ENCODE data around the gene SAPCD2. TPM values are rescaled to one million over a fixed set of nuclear protein-coding genes. Genes with fewer than 3 reads are reported as not detected.

SAPCD2 gene
- total and polyA plus RNA-seq, 9 donors = 0.10 to 0.62 (median 0.31) TPM; not detected in 2

DNA sequence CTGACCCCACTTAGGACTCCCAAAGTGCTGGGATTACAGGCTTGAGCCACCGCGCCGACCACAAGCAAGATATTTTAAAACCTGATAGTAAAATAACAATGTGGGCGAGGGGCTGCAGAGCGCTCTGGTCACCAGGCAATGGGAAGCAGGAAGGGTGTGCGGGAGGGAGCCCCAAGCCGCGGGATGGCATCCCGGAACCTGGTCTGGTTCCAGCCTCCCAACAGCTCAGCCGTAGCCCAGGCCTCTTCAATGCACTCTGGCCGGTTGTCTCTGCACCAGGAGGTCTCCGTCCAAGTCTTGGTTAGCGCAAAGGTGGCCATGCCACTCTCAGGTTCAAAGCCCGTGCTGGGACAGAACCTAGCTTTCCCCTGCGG, 6.3 kb upstream of the SAPCD2 start:
- Histone ChIP-seq H3K36me3 (no peaks in the 10 kb centered on the region), H3K9me3 (no peaks in the 10 kb centered on the region), H3K4me3 (no peak overlapping the region), H3K4me1 (ENCODE audit: insufficient read depth) (peaks cover 5% of the 10 kb centered on the region), H3K27ac (no peak overlapping the region), H3K27me3 (no peaks in the 10 kb centered on the region)
- DNase-seq = no peak
- no peak for TF ChIP-seq CTCF (IDR thresholded peaks at IDR 0.05)
- intact Hi-C loops (cut with DNase I) = no loop called here
- WGBS, 3 donors = 61 to 67% (median 67%) methylated on average over 15 of the region's 15 CpGs

DNA sequence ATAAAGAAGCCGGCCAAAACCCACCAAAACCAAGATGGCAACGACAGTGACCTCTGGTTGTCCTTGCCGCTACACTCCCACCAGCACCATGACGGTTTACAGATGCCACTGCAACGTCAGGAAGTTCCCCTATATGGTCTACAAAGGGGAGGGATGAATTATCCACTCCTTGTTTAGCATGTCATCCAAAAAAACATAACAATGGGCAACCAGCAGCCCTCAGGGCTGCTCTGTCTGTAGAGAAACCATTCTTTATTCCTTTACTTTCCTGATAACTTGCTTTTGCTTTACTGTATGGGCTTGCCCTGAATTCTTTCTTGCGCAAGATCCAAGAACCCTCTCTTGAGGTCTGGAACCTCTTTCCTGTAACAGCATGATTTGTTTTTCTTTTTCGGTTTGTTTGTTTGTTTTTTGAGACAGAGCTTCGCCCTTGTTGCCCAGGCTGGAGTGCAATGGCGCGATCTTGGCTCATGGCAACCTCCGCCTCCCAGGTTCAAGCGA, 5.0 kb upstream of the SAPCD2 start:
- intact Hi-C loops (cut with DNase I) = no loop called here

DNA sequence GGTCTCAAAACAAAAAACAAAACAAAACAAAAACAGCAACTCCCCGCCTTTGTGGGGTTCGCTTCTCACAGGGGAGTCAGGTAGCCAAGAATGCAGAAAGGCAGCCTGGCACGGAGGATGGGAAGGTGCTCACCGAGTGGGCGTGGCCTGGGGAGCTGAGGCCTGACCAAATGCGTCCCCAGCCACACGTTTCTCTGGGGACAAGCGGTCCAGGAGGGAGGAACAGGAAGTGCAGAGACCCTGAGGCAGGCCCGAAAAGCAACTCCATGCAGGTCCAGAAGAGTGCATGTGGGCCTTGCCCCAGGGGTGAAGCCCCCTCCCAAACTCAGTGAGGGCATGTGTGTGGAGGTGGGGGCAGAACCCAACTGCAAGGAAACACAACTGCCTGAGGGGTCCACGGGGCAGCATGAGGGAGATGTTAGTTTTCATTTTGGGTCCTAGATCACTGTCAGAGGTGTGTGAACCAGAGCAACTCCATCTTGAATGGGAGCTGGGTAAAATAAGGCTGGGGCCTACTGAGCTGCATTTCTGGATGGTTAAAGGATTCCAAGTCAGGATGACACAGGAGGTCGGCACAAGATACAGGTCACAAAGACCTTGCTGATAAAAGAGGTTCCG, 4.4 kb upstream of the SAPCD2 start:
- intact Hi-C loops (cut with DNase I) = no loop called here
- WGBS, 3 donors = 75 to 83% (median 79%) methylated on average over 12 of the region's 12 CpGs
- no peaks in the 10 kb centered on the region for H3K9me3 ChIP-seq
- no peak overlapping the region for H3K27ac ChIP-seq
- no peak overlapping the region for H3K4me3 ChIP-seq
- H3K36me3 ChIP-seq = no peaks in the 10 kb centered on the region
- peaks cover 5% of the 10 kb centered on the region for H3K4me1 ChIP-seq (ENCODE audit: insufficient read depth)
- no peak for DNase-seq
- TF ChIP-seq EP300 (IDR thresholded peaks at IDR 0.05) = no peak
- TF ChIP-seq CTCF (IDR thresholded peaks at IDR 0.05) = no peak
- no peak for TF ChIP-seq POLR2A (IDR thresholded peaks at IDR 0.05)
- H3K27me3 ChIP-seq = no peaks in the 10 kb centered on the region

More for the DNA sequence above, 5.0 kb upstream of the SAPCD2 start:
- H3K27me3 ChIP-seq = no peaks in the 10 kb centered on the region
- H3K36me3 ChIP-seq = no peaks in the 10 kb centered on the region
- H3K4me3 ChIP-seq = no peak overlapping the region
- peaks cover 5% of the 10 kb centered on the region for H3K4me1 ChIP-seq (ENCODE audit: insufficient read depth)
- no peak for DNase-seq
- WGBS, 3 donors = 58 to 76% (median 69%) methylated on average over 12 of the region's 12 CpGs
- H3K9me3 ChIP-seq = no peaks in the 10 kb centered on the region
- H3K27ac ChIP-seq = no peak overlapping the region
- TF ChIP-seq POLR2A (IDR thresholded peaks at IDR 0.05) = no peak
- TF ChIP-seq EP300 (IDR thresholded peaks at IDR 0.05) = no peak
- no peak for TF ChIP-seq CTCF (IDR thresholded peaks at IDR 0.05)

- peaks cover 5% of the 10 kb centered on the region for H3K4me1 ChIP-seq (ENCODE audit: insufficient read depth)
- H3K27ac ChIP-seq = no peak overlapping the region
- H3K9me3 ChIP-seq = no peaks in the 10 kb centered on the region
- intact Hi-C loops (cut with DNase I) = no loop called here
- DNase-seq = no peak
- H3K4me3 ChIP-seq = no peak overlapping the region
- WGBS, 3 donors = 79 to 92% (median 80%) methylated on average over 8 of the region's 8 CpGs
- H3K27me3 ChIP-seq = no peaks in the 10 kb centered on the region
- H3K36me3 ChIP-seq = no peaks in the 10 kb centered on the region
- TF ChIP-seq EP300 (IDR thresholded peaks at IDR 0.05) (no peak), CTCF (IDR thresholded peaks at IDR 0.05) (no peak), POLR2A (IDR thresholded peaks at IDR 0.05) (no peak)
Measured at GRCh38 chr9:137073992-137074399, 3.6 kb upstream of the SAPCD2 start.

Measured in ovary (tissue), 9 donors.